Measurements from ENCODE around the gene ACAP3.

DNA sequence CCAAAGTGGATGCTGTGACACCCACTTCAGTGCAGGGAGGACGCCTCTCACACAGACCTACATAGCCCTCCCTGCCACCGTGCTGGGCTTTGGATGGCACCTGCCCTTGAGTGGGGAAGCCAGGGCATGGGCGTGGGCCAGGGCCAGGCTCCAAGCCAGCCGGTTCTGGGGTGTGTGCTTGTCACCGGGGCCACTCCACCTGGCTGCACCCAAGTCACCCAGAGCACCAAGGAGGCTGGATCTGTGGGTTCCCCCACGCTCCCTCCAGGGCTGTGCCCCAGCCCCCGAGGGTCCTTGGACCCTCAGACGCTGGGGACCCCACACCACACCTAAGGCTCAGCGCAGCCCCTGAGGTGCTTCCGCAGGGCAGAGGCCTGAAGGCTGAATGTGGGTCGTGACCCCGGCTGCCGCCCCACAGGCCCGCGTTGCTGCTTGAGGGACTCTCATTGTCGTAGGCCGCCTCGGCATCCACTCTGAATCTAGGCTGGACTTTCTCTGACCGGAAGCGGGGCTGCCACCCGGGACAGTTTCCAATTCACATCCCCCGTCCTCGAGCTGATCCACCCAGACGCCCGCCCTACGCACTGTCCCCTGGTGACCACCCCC lies 49.2 kb upstream of the ACAP3 start:
- TF ChIP-seq POLR2AphosphoS5 (IDR thresholded peaks at IDR 0.05; ENCODE audit: borderline replicate concordance, low read depth, low read length) (no peak), EZH2 (IDR thresholded peaks at IDR 0.05) (no peak), FOXP2 (optimal IDR thresholded peaks at IDR 0.05; ENCODE audit: control extremely low read depth, extremely low read length, insufficient read depth) (no peak)
